GM18951 (cell line): ENCODE data around the gene PAPPA.

ENCODE experiments used
- POLR2A ChIP-seq: IDR thresholded peaks from 4 replicates; pipeline ENCODE4 v1.6.1; 2011; ENCODE audit warnings: mild to moderate bottlenecking; ENCODE audit not compliant: insufficient read length, insufficient read depth; ENCODE audit errors: extremely low read depth
- in situ Hi-C: fragments of 300-500 bp; cut with MboI; formaldehyde crosslinking; loops from one replicate; pipeline ENCODE4 v1.12.0; 2022; ENCODE audit warnings: low sequenced_read_pairs, mixed read lengths, inconsistent platforms; ENCODE audit not compliant: unreplicated experiment

The PAPPA gene

DNA sequence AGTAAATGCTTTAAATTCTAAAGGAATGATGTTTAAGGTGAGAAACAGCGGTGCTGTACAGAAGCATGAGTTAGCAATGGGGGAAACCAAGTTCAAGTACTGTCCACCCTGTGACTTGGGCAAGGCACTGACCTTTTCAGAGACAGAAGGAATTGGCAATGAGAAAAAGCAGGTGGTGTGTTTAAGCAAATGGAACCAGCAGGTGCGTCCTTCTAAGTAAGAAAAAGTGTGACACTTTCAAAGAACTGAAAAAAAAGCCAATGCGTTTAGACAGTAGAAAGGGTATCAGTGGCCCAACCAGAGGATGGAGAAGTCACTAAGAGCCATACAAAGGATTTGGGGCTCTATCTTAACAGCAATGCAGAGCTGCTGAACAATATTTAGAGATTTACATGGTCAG lies 250.6 kb downstream of the PAPPA start:
- in situ Hi-C loops = no loop called here
- TF ChIP-seq POLR2A = no peak

DNA sequence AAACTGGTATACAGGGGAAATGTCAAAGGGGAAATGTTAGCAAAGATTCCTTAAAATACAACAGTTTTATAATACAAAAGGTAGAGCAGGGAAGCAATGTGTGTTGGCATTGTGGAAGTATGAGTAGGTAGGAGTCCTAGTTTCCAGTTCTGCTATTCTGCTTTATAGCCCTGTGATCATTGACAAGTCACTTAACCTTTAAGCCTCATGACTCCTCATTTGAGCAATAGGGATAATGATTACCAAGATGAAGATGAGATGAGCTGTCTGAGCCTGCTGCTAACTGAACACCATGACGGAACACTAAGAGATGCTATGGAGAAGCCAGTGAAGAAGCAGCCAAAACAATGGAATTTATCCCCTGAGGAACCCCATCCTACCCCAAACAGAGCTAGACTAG lies 251.7 kb downstream of the PAPPA start:
- in situ Hi-C loops = no loop called here

DNA sequence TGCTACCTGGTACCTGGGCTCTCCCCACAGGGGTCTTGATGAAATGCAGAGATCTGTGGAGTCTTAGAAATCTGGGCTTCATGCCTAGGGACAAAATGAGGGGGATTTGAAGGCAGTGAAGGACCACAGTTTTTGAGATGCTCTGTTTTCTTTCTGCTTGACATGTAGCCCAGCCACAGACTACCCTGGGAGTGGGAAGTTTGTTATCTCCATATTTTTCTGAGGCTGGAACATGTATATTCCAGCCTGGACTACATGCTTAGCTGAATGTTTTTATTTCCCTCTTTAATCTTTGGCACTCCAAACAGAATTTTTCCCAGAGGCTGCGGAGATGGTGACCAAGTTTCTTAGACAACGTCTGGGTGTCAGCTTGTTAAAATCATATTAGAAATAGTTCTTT lies 252.9 kb downstream of the PAPPA start:
- no peak for TF ChIP-seq POLR2A
- in situ Hi-C loops = no loop called here

More for the DNA sequence above, 251.7 kb downstream of the PAPPA start:
- TF ChIP-seq POLR2A = no peak

DNA sequence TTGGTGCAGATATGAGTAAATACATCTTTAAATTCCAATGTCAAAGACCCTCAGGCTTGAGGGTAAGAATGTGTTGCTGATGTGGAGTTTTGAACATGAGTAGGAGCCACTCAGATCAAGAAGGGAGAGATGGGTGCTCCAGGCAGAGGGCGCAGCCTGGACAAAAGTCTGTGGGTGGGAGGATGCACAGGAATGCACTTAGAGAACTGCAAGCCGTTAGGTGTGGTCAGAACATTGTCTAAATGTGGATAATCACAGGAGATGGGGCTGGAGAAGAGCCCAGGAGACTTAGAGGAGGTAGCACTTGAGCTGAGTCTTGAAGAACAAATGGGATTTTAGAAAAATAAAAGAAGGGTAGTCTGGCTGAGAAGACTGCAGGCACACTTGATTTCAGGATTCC lies 255.5 kb downstream of the PAPPA start:
- in situ Hi-C loops = no loop called here
- no peak for TF ChIP-seq POLR2A

DNA sequence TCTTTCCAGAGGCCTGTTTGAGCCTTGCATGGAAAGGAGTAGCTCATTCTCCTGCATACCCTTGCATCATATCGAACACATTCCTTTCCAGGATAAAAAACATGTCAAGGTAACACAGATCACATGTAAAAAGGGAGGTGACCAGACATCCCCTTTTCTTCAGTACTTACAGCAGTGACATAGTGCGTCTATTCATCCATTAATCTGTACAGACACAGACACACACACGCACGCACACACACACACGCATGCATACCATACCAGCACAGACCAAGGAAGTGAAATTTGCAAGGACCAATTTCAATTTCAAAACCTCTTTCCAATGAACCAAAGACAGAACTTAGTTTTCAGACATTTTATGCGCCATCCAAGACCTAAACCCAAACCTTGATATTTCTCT lies 256.0 kb downstream of the PAPPA start:
- in situ Hi-C loops = no loop called here

DNA sequence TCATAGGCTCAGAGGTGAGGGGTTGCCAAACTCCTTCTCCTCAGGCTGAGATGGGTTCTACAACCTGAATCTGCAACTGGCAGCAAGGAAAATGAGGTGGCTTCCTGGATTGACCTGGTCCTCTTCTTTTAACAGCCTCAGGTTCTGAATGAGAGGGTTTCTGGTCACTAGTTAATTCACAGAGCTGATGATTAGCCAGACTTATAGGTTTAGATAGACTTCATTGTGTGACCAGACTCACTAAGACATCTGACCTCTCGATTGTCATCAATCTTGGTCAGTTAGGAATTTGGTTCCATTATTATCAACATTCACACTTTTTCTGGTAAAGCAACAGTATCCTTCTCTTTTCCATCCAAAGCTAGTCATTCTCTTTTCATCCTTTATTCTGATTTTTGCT lies 257.9 kb downstream of the PAPPA start:
- TF ChIP-seq POLR2A = no peak
- in situ Hi-C loops = no loop called here

More for the DNA sequence above, 256.0 kb downstream of the PAPPA start:
- no peak for TF ChIP-seq POLR2A

DNA sequence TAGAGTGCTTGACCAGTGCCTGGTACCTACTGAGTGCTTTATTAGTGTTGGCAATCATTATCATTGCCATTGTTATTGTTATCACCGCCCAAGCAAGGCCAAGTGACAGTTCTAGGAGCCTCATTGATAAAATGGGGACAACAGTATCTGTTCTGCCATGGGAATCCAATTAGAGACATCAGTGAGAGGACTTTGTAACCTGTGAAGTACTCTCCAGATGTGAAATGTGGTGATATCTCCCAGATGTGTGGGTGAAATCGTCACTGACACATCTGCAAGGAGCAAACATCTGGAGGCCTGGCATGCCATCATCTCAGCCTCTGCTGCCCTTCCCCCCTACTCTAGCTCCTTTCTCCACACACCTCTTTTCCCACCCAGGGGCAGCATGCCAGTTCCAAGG lies 260.8 kb downstream of the PAPPA start:
- in situ Hi-C loops = no loop called here
- TF ChIP-seq POLR2A = no peak

DNA sequence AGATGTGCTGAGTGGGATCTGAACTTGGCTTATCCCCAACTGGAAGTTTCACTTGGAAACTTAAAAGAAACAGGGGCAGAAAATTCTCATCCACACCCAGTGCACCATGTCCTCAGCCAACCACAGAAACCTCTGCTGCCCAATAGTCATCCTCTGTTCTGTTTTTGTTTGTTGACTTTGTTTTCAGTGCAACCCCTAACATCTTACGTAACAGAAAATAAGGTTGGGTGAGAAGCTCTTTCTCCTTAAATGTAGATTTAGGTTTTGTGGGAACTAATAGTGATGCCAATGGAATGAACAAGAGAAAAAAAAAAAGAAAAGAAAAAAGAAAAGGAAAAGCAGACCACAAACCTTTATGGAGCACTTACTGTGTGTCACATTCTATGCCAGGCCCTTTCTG lies 262.8 kb downstream of the PAPPA start:
- in situ Hi-C loops = no loop called here
- TF ChIP-seq POLR2A = no peak

DNA sequence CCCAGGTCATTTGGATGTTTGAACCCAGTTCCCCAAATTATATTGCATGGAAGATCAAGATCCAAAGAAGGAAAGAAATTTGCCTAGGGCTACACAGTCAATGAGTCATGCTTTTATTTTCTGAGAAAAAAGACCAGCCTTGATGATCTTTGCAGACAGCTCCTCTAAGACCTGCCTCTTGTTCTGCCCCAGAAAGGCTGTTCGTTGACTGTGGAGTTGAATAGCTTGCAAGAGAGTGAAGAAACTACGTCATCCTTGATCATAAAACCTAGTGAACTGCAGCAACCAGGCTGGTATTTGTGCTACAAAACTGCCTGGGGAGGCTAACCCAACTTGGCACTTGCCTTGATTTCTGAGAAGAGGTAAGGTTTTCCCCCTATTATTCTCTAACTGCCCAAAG lies 263.9 kb downstream of the PAPPA start:
- TF ChIP-seq POLR2A = no peak
- in situ Hi-C loops = no loop called here

DNA sequence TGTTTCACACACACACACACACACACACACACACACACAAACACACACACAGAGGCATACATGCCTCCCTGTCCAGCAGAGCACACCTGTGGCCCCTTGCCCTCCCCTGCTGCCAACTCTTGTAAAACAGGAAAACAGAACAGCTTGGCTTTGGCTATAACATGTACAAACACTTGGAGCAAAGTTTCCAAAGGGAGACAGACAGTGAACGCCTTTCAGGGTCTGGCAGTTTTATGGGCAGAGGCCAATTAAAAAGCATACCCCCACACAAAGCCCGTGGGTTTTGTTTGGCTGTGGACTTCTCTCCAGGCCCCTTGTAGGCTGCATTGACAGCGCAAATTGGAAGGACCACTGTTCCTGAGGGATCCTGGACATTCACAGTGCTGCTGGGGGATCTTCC lies 265.6 kb downstream of the PAPPA start:
- TF ChIP-seq POLR2A = no peak
- in situ Hi-C loops = no loop called here

DNA sequence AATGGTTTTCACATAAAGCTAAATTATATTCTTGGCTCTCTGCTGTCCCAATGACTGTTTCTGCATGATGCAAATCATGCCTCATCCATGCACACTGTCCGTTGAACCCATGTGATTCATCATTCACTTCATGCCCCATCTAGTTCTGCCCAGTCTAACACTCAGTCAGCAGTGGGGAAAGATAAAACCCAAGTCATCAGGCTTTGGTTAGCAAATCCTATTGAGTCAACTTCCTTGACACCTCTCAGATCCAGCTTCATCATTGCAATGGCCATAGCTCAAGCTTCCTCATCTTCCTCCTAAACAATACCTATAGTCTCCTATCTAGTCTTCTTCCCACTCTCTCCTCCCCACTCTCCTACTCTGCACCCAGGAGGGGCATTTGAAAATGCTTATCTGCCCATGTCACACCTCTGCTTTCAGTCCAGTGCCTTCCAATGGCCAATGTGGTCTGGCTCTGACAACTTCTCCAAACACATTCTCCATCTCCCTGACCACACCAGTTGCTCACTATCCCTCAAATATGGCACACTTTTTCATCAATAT lies 267.5 kb downstream of the PAPPA start:
- TF ChIP-seq POLR2A = no peak
- in situ Hi-C loops = no loop called here

DNA sequence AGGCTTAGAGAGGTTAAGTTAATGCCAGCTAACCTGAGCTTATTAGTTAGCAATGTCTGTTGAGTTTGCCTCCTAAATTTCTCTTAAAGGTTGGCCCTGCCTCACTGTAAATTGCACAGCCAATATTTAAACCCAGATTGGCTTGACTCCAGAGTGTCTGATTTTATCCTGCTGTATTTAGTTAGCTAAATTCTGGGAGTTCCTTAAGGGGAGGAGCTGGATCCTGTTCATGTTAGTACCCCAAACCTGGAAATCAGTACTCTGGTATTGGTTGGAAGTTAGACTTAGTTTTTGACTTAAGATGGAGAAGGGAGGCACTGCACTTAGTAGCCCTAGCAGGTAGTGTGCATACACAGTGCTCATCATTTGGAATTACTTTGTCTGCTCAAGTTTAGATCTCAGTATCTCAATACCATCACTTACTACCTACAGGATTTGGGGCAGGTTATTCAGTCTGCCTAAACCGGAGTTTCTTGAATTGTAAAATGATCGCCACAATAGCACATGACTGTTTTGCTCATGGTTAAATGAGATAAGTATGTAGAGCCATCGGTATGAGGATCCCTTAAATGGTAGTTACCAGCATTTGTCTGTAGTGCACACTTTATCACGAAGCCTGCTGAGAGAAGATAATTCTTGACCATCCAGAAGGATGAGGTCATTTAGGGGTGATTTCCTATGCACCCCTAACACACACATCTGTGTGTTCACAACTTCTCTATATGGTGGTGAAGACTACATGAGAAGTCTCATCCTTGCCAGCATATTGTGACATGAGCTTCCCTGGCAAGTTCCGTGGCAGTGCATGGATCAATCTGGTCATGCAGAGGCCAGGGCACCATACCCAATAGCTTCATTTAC lies 268.8 kb downstream of the PAPPA start:
- in situ Hi-C loops = no loop called here
- TF ChIP-seq POLR2A = no peak

DNA sequence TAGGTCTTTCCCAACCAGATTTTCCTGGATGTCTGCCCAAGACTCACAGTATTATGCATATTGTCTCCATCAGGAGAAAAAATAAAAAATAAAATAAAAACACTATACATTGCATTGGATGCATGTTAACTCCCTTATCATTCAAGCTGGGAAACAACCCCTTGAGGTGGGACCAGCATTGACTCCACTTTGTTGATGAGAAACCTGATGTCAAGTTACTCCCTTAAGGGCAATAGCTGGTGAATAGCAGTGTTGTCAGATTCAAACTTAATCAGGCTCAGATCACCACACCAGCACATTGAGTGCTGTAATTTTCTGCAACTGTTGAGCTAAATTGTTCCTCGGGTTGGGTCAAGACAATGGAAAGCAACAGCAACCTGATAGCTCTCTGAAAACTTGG lies 269.6 kb downstream of the PAPPA start:
- in situ Hi-C loops = no loop called here
- no peak for TF ChIP-seq POLR2A

DNA sequence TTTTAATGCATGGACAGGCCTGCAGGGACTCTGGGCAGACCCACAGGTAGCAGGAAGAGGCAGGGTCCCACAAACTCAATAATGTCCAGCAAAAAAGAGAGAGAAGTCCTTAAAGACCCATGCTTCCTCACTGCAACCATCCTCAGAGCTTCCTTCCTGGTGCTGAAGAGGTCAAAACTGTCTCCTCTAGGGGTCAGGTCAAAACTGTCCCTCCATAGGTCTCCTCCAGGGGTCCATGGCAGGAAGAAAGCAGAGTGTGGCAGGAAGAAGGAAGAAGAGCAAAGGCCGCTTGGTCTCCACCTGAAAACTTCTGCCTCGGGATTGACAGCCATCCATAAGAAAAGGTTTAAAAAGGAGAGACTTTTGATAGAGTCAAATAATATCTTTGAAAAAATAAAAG lies 271.7 kb downstream of the PAPPA start:
- in situ Hi-C loops = no loop called here
- no peak for TF ChIP-seq POLR2A
